ENCODE measurements around the gene RAB8B.

RAB8B gene

DNA sequence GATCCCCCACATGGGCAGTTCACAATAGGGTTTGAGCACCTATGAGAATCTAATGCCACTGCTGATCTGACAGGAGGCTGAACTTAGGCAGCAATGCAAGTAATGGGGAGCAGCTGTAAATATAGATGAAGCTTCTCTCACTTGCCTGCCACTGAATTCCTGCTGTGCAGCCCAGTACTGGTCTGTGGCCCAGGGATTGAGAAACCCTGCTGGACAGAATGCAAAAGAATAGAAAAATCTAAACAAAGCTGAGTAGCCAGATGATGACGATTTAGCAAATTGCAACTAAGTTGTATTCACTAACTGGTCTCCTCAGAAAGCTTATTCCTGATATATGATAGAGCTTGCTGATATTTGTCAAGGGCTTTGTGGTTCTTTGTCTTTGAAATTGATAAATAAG lies 53.7 kb downstream of the RAB8B start:
- Histone ChIP-seq H3K4me1 (ENCODE audit: control insufficient read depth in 1 of 2, insufficient read depth in 2 of 2, low read length in 2 of 2) (peaks cover 7 to 24% of the 10 kb centered on the region in 2 donors), H3K9me3 (ENCODE audit: control insufficient read depth in 1 of 2, low read length in 2 of 2) (peaks cover 0 to 3% of the 10 kb centered on the region in 2 donors), H3K27me3 (ENCODE audit: low read depth, low read length) (no peaks in the 10 kb centered on the region), H3K36me3 (ENCODE audit: control insufficient read depth in 1 of 2, insufficient read depth in 2 of 2, low read length in 2 of 2) (peaks cover 0 to 17% of the 10 kb centered on the region in 2 donors), H3K4me3 (ENCODE audit: low read depth in 1 of 2, low read length in 2 of 2) (no peak overlapping the region), H3K27ac (ENCODE audit: low read length) (peak overlapping the region; percentile 68)

GRCh38 chr15:63243776-63244175 lies 54.4 kb downstream of the RAB8B start:
- H3K27ac ChIP-seq (ENCODE audit: low read length): peak overlapping the region; percentile 68
- peaks cover 0 to 17% of the 10 kb centered on the region in 2 donors for H3K36me3 ChIP-seq (ENCODE audit: control insufficient read depth in 1 of 2, insufficient read depth in 2 of 2, low read length in 2 of 2)
- peaks cover 0 to 3% of the 10 kb centered on the region in 2 donors for H3K9me3 ChIP-seq (ENCODE audit: control insufficient read depth in 1 of 2, low read length in 2 of 2)
- H3K4me1 ChIP-seq (ENCODE audit: control insufficient read depth in 1 of 2, insufficient read depth in 2 of 2, low read length in 2 of 2): peaks cover 6 to 21% of the 10 kb centered on the region in 2 donors
- no peaks in the 10 kb centered on the region for H3K27me3 ChIP-seq (ENCODE audit: low read depth, low read length)
- H3K4me3 ChIP-seq (ENCODE audit: low read depth in 1 of 2, low read length in 2 of 2): no peak overlapping the region

DNA sequence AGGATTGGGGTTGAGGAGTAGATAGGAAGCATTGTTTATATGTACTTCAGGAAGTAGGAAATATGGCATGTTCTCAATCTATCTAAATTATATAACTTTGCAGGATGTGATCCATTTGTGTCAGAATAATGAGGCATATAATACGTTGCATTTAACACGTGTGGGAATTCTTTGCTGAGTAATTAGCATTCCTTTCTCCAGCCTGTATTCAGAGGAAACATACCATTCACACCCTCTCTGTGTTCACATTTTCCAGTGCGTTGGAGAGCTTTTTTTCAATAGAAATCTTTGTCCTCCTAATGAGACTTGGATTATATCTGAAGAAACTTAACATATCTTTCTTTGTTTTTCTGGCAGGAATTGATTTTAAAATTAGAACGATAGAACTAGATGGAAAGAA lies 55.0 kb downstream of the RAB8B start:
- Histone ChIP-seq H3K4me3 (ENCODE audit: low read depth in 1 of 2, low read length in 2 of 2) (no peak overlapping the region), H3K27me3 (ENCODE audit: low read depth, low read length) (no peaks in the 10 kb centered on the region), H3K27ac (ENCODE audit: low read length) (peak overlapping the region; percentile 68), H3K9me3 (ENCODE audit: control insufficient read depth in 1 of 2, low read length in 2 of 2) (peaks cover 0 to 3% of the 10 kb centered on the region in 2 donors), H3K4me1 (ENCODE audit: control insufficient read depth in 1 of 2, insufficient read depth in 2 of 2, low read length in 2 of 2) (peaks cover 4 to 19% of the 10 kb centered on the region in 2 donors), H3K36me3 (ENCODE audit: control insufficient read depth in 1 of 2, insufficient read depth in 2 of 2, low read length in 2 of 2) (peaks cover 2 to 17% of the 10 kb centered on the region in 2 donors)

GRCh38 chr15:63244976-63245645 lies 55.7 kb downstream of the RAB8B start:
- Histone ChIP-seq H3K4me3 (ENCODE audit: low read depth in 1 of 2, low read length in 2 of 2) (no peak overlapping the region), H3K4me1 (ENCODE audit: control insufficient read depth in 1 of 2, insufficient read depth in 2 of 2, low read length in 2 of 2) (peaks cover 4 to 15% of the 10 kb centered on the region in 2 donors)

DNA sequence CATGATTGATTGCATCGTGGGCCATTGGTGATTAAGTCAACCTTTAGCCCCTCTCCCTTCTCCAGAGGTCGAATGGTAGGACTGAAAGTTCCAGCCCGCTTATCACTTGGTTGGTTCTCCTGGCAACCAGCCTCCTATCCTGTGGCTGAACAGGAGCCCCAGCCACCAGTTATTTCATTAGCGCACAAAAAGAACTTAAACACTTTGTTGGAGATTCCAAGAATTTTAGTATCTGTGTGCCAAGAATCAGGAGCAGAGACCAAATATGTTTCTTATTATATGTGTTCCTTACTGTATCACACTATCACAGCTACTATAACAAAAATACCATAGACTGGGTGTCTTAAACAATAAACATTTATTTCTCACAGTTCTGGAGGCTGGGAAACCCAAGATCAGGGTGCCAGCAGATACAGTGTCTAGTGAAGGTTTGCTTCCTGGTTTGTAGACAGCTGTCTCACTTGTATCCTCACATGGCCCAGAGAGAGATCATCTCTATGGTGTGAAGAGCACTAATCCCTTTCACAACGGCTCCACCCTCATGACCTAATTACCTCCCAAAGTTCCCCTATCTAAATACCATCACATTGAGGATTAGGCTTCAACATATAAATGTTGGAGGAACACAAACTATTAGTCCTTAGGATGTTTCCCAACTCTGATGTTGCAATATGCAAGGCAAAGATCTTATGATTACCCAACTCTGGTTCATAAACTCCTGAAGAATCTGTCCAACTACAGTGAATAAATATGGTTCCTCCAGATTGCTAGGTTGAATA lies 57.5 kb downstream of the RAB8B start:
- no peaks in the 10 kb centered on the region for H3K27me3 ChIP-seq (ENCODE audit: low read depth, low read length)
- peak overlapping the region; percentile 64 for H3K27ac ChIP-seq (ENCODE audit: low read length)
- H3K36me3 ChIP-seq (ENCODE audit: control insufficient read depth in 1 of 2, insufficient read depth in 2 of 2, low read length in 2 of 2): peaks cover 9 to 27% of the 10 kb centered on the region in 2 donors
- H3K4me1 ChIP-seq (ENCODE audit: control insufficient read depth in 1 of 2, insufficient read depth in 2 of 2, low read length in 2 of 2): peaks cover 4 to 11% of the 10 kb centered on the region in 2 donors
- no peak overlapping the region for H3K4me3 ChIP-seq (ENCODE audit: low read depth in 1 of 2, low read length in 2 of 2)
- H3K9me3 ChIP-seq (ENCODE audit: control insufficient read depth in 1 of 2, low read length in 2 of 2): peaks cover 0 to 3% of the 10 kb centered on the region in 2 donors

More at GRCh38 chr15:63244976-63245645, 55.7 kb downstream of the RAB8B start:
- no peaks in the 10 kb centered on the region for H3K27me3 ChIP-seq (ENCODE audit: low read depth, low read length)
- peaks cover 5 to 20% of the 10 kb centered on the region in 2 donors for H3K36me3 ChIP-seq (ENCODE audit: control insufficient read depth in 1 of 2, insufficient read depth in 2 of 2, low read length in 2 of 2)
- H3K9me3 ChIP-seq (ENCODE audit: control insufficient read depth in 1 of 2, low read length in 2 of 2): peaks cover 0 to 3% of the 10 kb centered on the region in 2 donors
- H3K27ac ChIP-seq (ENCODE audit: low read length): peak overlapping the region; percentile 68

- no peak overlapping the region for H3K4me3 ChIP-seq (ENCODE audit: low read depth in 1 of 2, low read length in 2 of 2)
- peaks cover 9 to 35% of the 10 kb centered on the region in 2 donors for H3K36me3 ChIP-seq (ENCODE audit: control insufficient read depth in 1 of 2, insufficient read depth in 2 of 2, low read length in 2 of 2)
- no peaks in the 10 kb centered on the region for H3K9me3 ChIP-seq (ENCODE audit: control insufficient read depth in 1 of 2, low read length in 2 of 2)
- H3K4me1 ChIP-seq (ENCODE audit: control insufficient read depth in 1 of 2, insufficient read depth in 2 of 2, low read length in 2 of 2): peaks cover 4% of the 10 kb centered on the region in 2 donors
- no peak overlapping the region for H3K27ac ChIP-seq (ENCODE audit: low read length)
- no peaks in the 10 kb centered on the region for H3K27me3 ChIP-seq (ENCODE audit: low read depth, low read length)
These were observed 61.0 kb downstream of the RAB8B start for GRCh38 chr15:63250312-63250965.

DNA sequence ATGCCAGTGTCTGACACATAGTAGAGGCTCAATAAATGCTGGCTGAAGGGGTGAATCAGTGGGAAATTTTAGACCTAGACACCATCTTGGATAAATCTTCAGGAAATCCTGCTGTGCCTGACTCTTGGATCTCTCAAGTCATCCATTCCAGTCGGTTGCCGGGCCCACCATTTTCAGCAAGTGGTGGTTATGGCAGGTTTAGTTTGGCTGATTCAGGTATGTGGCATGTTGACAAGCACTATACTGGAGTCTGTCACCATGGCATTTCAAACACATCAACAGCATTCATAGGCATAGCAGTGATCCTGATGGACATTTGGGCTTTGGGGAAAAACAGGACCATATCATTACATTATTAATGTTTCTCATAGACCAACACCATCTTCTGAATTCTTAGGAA lies 62.3 kb downstream of the RAB8B start:
- Histone ChIP-seq H3K27ac (ENCODE audit: low read length) (no peak overlapping the region), H3K36me3 (ENCODE audit: control insufficient read depth in 1 of 2, insufficient read depth in 2 of 2, low read length in 2 of 2) (peaks cover 9 to 28% of the 10 kb centered on the region in 2 donors)

DNA sequence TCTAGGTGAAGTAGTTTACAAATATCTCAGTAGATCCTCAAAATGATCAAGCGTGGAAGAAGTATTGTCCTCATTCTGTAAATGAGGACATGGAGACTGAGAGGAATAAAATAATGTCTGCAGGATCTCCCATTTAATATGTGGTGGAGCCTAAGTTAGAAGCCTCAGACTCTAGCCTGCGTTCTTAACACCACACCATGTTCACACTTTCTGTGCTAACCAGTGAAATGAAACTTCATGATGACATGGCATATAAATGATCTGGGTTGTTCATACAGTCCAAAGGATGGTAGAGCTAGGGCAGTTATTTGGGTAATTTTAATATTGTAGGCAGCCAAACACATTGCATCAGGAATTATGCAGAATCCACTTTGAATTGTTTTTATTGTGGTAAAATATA lies 62.9 kb downstream of the RAB8B start:
- Histone ChIP-seq H3K27ac (ENCODE audit: low read length) (no peak overlapping the region), H3K4me3 (ENCODE audit: low read depth in 1 of 2, low read length in 2 of 2) (no peak overlapping the region), H3K36me3 (ENCODE audit: control insufficient read depth in 1 of 2, insufficient read depth in 2 of 2, low read length in 2 of 2) (peaks cover 9 to 23% of the 10 kb centered on the region in 2 donors), H3K4me1 (ENCODE audit: control insufficient read depth in 1 of 2, insufficient read depth in 2 of 2, low read length in 2 of 2) (peaks cover 4% of the 10 kb centered on the region in 2 donors), H3K9me3 (ENCODE audit: control insufficient read depth in 1 of 2, low read length in 2 of 2) (no peaks in the 10 kb centered on the region), H3K27me3 (ENCODE audit: low read depth, low read length) (no peaks in the 10 kb centered on the region)

More for the DNA sequence above, 62.3 kb downstream of the RAB8B start:
- Histone ChIP-seq H3K4me1 (ENCODE audit: control insufficient read depth in 1 of 2, insufficient read depth in 2 of 2, low read length in 2 of 2) (peaks cover 4% of the 10 kb centered on the region in 2 donors), H3K27me3 (ENCODE audit: low read depth, low read length) (no peaks in the 10 kb centered on the region), H3K4me3 (ENCODE audit: low read depth in 1 of 2, low read length in 2 of 2) (no peak overlapping the region), H3K9me3 (ENCODE audit: control insufficient read depth in 1 of 2, low read length in 2 of 2) (no peaks in the 10 kb centered on the region)

- H3K27me3 ChIP-seq (ENCODE audit: low read depth, low read length): no peaks in the 10 kb centered on the region
- H3K27ac ChIP-seq (ENCODE audit: low read length): no peak overlapping the region
- no peak overlapping the region for H3K4me3 ChIP-seq (ENCODE audit: low read depth in 1 of 2, low read length in 2 of 2)
- H3K9me3 ChIP-seq (ENCODE audit: control insufficient read depth in 1 of 2, low read length in 2 of 2): no peaks in the 10 kb centered on the region
- peaks cover 10 to 32% of the 10 kb centered on the region in 2 donors for H3K36me3 ChIP-seq (ENCODE audit: control insufficient read depth in 1 of 2, insufficient read depth in 2 of 2, low read length in 2 of 2)
- no peaks in the 10 kb centered on the region for H3K4me1 ChIP-seq (ENCODE audit: control insufficient read depth in 1 of 2, insufficient read depth in 2 of 2, low read length in 2 of 2)
These were observed 65.6 kb downstream of the RAB8B start for GRCh38 chr15:63254991-63255390.

- Histone ChIP-seq H3K27me3 (ENCODE audit: low read depth, low read length) (no peaks in the 10 kb centered on the region), H3K4me1 (ENCODE audit: control insufficient read depth in 1 of 2, insufficient read depth in 2 of 2, low read length in 2 of 2) (no peaks in the 10 kb centered on the region), H3K9me3 (ENCODE audit: control insufficient read depth in 1 of 2, low read length in 2 of 2) (no peaks in the 10 kb centered on the region), H3K4me3 (ENCODE audit: low read depth in 1 of 2, low read length in 2 of 2) (no peak overlapping the region), H3K27ac (ENCODE audit: low read length) (no peak overlapping the region), H3K36me3 (ENCODE audit: control insufficient read depth in 1 of 2, insufficient read depth in 2 of 2, low read length in 2 of 2) (peaks cover 10 to 32% of the 10 kb centered on the region in 2 donors)
These were observed 66.1 kb downstream of the RAB8B start for GRCh38 chr15:63255489-63255990.

Data from muscle layer of duodenum (tissue), 2 donors.